ENCODE data around the gene PEMT.

PEMT gene

DNA sequence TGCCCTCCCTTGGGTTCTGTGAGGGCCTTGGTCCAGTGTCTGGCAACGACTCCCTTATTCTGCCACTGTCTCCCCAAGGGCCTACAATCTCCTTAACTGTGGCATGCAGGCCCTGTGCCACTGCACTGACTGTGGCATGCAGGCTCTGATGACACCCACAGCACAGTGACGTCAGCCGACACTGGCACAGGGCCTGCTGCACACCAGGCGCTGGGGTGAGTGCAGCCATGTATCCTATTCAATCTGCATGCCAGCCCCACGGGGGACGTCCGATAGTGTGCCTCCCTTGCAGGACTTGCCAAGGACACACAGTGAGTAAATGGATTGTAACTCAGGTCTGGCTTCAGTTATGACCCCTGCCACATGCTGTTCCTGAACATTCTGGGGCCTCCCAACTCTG is 55.6 kb downstream of the PEMT start:
- no peak for DNase-seq

DNA sequence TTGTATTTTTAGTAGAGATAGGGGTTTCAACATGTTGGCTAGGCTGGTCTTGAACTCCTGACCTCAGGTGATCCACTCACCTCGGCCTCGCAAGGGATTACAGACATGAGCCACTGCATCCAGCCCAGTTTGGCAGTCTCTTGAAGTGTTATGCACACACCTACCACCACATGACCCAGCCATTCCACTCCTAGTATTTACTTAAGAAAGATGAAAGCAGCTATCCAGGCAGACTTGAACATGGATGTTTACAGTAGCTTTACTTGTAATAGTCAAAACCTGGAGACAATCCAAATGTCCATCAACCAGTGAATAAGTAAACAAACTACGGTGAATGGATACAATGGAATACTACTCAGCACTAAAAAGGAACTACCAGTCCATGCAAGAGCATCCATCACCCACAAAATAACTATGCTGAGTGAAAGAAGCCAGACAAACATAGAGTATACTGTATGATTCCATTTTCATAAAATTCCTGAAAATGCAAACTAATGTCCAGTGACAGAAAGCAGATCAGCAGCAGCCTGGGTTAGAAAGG is 57.5 kb downstream of the PEMT start:
- no peak for DNase-seq

DNA sequence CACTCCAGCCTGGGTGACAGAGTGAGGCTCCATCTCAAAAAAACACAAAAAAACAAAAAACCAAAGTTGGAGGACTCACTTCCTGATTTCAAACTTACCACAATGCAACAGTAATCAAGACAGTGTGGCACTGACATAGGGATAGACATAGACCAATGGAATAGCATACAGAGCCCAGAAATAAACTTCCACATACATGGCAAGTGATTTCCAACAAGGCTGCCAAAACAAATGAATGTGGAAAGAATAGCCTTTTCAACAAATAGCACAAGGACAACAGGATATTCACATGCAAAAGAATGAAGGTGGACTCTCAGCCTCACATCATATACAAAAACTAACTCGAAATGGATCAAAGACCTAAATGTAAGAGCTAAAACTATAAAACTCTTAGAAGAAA is 58.5 kb downstream of the PEMT start:
- no peak for DNase-seq

DNA sequence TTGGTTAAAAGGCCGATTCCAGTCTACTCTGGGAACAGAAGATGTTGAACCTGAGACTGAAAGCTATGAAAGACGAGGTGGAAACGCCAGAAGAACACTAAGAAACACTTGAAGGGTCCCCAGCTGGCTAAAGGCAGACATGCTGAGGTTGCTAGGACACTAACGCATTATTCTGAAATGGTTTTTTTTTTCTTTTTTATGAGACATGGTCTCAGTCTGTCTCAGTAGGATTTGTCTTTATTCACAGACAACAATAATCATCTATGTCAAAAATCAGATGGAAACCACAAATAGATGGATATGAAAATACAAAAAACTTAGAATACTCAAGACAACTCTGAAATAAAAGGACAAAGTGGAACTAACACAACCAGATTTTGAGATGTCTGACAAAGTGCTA is 60.4 kb downstream of the PEMT start:
- no peak for DNase-seq

DNA sequence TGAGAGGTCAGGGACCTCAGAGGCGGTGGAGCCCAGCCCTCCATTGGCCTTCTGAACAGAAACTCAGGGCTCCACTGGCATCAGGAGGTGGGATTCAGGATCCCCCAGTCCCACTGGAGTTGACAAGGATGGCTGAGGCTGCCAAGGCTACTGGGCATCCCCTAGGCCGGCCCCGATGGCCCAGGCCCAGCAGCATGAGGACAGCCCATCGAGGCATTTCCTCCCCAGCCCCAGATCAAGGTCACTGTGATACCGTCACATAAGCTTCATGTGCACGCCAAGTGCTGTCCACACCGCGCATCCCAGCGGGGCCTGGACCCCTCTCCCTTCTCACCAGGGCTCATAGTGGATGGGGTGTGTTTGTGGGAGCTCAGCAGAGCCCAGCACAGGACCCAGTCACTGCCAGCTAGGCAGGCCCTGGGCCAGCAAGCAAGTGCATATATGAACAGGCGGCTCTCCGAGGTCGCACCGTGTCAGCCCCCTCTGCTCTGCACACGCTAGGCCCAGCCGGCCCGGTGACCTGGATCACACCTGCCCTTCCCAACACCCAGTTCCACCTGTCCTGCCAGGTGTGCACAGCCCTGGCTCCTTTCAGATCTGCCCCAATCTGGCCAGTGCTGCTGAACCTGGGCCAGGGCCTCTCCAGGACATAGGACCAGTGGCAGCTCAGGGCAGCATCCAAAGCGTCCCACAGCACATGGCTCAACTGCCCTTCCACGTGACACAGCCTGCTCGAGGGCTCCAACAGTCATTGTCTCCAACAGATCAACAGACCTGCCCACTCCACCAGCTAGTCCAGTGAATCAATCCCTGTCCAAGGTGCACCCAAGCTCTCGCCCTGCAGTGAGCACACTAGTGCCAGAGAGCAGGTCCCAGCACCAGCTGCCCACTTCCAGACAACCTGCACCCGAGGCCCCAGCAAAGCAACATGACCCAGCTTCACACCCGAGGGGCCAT is 62.5 kb downstream of the PEMT start:
- no peak for DNase-seq

DNA sequence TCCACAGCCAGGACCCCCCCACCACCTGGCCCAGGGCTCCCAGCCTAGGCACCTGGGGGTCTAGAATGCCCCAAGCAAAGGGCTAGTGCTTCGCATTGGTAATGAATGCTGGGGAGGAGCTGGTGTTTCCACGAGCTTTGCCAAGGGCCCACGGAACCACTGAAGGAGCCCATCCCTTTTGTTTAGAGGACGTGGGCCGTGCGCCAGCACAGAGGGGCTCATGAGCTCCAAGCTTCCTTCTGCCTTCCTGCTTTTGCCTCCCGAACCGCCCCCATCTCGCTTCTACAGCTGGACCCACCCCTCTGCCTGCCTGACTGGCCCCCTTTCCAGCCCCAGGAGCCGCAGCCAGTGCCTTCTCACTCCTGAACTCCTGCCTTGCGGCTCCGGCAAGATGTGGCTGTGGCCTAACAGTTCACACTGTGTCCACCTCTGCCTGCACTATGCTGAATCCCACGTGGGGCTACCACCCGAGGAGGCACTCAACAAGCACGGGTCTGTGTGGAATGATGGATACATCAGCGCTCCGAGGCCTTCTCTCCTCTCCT is 63.5 kb downstream of the PEMT start:
- no peak for DNase-seq

DNA sequence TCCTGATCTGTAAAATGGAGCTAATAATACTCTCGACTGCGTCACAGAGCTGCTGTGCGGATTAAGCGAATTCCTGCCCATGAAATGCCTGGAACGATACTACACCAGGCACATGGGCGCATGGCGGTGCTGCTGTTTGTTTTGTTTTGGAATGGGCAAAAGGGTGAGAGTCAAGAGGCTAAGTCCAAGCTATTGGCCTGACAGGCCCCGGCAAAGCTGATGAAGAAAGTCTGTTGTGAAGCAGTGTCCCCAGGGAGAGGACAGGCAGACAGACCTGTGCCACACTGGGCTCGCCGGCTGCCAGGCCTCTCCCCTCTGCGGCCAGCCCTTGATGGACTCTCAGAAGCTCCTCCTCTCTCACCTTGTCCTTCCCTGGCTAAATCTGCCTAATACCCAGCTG is 64.0 kb downstream of the PEMT start:
- no peak for DNase-seq

DNA sequence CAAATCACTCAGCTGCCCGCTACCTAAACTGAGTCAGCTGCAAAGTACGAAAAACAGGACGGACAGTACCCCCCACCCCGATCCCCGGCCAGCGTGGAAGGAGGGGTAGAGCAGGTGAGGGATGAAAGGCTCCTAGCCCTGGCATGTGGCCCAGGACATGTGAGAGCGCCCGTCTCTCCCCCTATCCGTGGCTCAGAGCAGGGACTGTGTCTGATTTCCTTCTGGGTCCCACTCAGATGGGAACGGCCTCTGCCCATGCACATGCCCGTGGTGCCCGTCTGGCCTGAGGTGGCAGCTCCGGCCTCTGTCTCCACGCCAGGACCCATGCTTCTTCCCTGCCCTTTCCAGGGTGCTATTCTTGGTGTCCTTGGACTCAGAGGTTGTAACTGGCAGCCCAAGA is 65.1 kb downstream of the PEMT start:
- DNase-seq, result no peak

DNA sequence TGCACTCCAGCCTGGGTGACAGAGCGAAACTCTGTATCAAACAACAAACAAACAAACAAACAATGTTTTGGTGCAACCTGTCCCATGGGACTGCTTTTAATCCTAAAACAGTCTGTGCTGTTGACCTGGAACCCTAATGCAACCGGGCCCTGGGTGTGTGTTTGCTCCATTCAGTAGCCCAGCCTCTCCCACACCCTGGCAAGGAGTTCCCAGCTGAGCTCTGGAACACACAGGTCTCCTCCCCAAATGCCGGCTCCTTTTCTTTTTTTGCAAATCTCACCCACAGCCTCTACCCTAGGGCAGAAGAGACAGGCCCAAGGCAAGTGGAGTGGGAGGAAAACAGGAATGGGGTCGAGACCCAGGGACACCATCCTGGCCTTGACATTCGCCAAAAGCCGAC is 65.6 kb downstream of the PEMT start:
- no peak for DNase-seq

DNA sequence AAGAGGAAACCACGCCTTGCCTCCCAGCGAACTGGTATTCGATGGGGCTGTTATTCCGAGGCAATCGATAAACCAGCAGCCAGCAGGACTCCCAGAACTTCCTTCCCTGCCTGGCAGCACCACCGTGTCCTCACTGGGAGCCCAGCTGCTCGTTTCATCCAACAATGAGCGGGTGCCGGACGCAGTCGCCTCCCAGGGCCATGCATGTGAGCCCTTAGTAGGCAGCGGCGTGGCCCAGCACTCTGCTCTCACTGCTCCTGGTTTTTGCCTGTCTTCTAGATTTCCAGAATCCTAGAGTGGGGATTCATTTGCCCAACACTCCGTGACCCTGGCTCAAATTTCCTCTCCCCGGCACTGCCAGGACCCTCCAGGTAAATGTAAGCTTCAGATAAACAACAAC is 66.2 kb downstream of the PEMT start:
- DNase-seq, result no peak

DNA sequence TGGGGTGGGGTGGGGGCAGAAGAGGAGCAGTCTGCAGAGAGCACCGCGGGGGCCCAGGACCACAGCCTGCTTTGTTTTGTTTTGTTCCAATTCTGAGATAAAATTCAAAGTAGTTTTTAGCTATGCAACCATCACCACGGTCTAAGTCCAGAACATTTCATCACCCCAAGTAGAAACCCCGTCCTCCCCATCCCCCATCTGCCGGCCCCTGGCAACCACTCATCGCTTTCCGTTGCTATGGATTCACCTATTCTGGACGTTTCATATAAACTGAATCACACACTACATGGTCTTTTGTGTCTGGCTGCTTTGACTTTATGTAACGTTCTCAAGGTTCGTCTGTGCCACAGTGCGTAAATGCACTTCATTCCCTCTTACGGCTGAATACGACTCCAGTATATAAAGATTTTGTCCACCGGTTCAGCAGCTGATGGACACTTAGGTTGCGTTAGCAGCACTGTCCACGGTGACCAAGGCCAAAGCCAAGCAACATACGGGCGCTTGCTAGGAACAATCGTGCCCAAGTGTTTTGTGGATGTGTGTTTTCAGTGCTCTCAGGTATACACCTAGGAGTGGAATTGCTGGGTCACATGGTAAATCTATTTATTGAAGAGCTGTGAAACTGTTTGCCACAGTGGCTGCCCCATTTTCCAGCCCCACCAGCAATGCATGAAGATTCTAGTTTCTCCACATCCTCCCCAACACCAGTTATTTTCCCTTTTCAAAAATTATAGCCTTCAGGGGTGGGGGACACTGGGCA is 67.6 kb downstream of the PEMT start:
- DNase-seq, result no peak

DNA sequence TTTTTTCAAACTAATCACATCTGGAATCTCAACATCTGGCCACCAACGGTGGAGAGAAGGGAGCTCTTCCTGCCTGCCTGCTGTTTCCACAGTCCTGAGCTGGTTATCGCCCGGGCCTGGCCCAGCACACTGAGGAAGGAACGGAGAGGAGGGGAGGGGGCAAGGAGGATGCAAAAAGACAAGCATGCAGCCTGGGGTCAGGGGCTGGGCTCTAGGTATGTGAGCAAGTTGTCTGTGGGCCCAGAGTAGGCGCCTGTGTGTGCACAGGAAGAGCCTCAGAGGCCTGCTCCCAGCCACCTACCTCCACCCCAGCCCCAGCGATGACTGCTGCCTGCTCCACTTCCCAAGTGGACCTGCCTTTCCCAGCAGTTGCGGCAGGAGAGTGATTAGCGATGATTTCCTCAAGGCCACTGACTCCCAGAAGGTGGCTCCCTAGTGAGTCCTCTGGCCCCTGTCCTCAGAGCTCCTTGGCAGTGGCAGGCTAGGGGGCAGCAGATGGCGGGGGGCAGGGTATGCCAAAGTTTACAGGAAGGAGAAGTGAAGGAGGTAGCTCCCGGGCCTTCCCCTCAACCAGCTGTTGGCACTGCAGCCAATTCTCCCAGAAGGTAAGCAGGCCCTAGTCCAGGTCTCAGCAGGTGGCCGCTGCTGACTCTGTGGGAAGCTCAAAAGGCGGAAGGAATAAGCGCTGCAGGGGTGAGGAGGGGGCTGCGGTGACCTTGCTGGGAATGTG is 68.3 kb downstream of the PEMT start:
- no peak for DNase-seq

DNA sequence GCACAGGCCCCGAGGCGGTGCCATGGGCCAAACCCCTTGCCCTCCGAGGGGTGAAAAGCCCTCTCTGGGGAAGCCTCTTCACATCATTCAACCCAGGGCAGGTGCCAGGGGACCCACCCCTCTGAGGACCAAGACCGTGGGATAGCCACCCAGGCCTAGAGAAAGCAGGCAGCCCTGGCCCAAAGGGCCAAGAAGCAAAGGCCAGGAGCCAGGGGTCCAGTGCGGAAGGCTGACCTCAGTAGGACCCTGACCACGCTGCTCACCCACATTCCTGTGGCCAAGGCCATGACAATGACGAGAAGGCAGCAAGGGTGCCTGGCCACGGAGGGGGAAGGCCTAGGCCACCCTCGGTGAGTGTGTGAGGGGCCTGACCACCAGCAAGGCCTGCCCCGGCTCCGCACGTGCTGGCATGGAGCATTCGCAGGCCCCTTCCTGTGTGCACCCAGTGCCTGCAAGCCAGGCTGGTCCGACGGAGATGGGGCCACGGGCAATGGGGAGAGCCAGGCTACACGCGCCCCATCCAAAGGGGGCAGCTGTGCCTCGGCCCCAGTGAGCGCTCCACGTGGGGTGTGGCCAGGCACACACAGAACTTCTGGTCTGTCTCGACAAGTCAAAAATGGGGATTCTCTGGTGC is 70.8 kb downstream of the PEMT start:
- DNase-seq, result no peak

DNA sequence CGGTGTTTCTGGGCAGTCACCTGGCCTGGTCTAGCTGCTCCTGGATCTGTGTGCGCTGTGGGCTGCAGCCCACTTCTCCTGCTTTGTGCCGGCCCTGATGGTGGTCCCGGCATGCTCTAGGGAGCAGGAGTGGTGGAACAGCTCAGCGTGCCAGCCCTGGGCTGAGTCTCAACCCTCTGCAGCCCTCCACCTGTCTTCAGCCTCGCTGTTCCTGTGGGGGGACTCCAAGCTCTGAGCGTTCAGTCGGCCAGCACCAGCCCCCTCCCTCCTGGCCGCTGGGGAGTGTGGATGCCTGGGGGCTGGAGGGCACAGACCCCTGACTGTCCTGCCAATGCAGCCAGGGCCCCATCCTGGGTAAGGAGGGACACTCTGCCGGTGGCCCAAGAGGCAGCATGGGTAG is 71.6 kb downstream of the PEMT start:
- DNase-seq, result no peak

DNA sequence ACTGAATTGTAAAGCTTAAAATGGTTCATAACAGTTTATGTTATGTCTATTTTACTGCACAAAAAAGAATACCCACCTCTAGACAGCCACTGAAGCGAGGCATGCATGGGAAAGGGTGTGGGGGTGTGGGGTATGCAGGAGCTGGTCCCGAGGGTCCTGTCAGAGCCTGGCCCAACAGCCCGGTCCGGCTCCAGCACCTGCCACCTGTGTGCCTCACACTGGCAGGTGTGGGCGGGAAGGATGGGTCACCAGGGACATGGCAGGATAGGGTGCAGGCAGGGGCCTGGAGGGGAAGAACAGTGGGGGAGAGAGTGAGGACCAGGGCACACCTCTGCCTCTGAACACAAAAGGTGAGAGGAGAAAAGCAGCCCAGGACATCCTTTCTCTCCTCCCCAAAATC is 72.6 kb downstream of the PEMT start:
- DNase-seq, result no peak

DNA sequence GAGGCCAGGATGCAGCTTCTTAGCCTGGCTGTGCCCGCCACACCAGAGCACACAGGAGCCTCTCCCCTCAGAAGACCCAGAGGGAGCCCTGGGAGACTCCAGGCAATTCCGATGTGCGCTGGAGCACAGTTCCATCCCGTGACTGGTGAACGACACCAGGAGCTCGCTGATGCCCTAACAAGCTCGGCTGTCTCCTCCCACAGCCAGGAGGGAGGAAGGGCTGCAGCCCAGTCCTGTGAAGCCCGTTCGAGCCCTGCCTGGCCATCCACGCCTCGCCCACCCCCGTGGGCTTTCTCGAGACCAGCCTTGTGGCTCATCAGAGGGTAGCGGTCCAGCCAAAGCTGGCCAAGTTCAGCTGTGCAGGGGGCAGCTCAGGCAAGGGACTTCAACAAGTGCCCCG is 73.5 kb downstream of the PEMT start:
- DNase-seq, result no peak

DNA sequence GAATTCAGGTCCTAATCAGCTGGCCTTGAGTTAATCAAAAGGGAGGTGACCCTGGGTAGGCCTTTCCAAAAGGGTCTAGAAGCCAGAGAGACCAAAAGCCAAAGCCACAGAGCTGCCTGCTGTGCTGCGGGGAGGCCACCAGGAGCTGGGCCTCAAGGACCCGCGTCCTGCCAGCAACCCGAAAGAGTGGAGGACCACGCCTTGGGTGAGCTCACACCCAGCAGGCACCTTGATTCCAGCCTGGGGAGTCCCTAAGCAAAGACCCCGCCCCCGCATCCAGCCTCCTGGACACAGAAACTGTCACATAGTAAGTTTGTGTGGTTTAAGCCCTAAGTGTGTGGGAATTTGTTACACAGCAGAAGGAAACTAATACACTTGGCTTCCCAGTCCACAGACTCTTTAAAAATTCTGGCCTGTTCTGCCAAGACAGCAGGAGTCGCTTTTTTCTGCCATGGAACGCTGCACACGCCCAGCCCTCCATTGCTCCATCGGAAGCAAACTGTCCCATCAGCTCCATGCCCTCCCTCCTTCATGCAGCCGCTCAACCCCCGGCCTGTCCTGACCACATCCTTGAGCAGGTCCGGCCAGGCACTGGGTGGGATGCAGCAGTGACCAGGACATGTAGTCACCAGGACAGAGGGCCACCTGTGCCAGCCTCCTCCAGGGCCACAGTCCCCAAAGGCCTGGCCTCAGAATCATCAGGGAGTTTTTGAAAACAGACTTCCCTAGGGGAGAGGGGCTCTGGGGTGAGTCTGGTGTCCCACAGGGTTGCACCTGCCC is 74.4 kb downstream of the PEMT start:
- DNase-seq, result no peak

DNA sequence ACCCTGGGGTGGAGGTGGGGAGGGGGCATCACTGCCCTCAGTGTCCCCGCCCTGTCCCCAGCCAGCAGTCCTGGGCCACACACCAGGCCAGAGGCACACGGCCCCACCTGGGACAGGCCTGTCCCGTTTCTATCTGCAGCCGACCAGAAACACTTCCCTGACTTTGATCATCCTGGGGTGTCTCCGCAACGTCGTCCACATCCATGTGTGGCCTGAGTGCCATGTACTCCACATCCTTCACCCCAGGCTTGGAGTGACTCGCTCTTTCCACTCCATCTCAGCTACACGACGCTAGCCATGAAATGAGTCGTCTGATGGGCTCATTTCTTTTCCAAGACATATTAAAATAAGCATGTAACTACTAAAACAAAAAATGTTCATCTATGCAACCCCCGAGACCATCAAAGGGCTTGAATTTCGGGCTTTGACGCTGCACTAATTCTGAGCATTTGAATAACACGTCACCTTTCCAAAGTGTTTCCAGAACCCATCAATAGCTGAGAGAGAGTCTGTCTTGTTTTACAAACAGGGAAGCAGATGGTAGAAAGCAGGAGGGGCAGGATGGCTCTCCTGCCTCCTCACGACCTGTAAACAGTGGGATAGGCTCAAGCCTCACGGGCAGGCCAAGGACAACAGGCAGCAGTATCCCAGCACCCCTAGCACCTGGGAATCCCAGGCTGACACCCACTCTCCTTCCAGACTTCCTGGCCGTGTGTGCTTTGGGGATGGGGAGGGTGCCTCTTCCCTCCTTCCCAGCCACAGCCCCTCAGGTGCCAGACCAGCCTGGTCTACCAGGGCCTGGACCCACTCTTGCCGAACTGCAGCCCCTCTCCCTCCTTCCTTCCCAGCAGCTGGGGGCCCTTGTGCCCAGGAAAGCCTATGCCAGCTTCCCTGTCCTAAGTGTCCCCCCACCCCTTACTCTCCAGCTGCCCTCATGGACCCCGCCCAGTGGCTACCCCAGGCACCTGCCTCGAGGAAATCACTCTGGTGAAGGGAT is 75.3 kb downstream of the PEMT start:
- DNase-seq, result no peak

DNA sequence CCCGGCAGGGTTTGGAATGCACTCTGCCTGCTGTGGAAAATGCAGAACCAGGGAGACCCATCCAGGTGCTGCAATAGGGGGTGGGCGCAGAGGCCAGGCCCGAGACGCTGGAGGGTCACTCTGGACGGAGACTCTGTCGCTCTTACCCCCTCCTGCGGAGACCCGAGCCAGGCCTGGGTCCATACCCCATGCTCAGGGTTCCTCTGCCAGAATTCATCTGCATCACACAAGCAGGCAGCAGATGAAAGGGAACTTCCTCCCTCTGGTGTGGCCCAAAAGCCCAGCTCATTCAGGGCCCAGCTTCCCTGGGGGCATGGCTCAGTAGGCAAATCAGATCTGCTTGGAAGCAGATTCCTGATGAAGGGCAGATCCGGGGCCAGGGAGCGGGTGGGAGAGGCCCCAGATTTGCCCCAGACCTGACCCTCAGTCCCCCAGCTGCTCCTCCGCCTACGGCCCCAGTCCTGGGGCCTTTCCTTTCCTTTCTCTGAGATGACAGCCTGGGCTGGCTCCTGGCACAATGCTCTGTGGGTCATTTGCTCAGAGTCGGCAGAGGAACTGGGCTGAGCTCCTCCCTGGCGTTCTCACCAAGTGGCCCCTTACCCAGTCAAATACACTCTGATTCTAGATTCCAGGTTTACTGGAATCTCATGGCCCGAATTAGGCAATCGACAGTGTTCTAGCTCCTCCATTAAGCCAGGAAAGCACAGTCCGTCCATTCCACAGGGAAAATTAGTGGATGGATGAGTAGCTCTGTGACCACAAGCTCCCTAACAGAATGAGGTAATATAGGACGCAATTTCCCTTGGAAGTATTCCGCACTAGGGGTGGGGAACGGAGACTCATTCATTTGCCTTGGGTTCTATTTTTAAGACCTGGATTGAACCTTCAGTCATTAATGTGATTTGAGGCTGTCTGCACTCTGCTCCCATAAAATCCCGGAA is 76.2 kb downstream of the PEMT start:
- DNase-seq, result no peak

All from T-helper 1 cell (primary cell).